Erythroblast (primary cell): ENCODE measurements around the gene EVA1C.

ENCODE experiments used
- GATA1 ChIP-seq: IDR thresholded peaks from 2 replicates; pipeline ENCODE4 v1.6.1; 2011; ENCODE audit warnings: low read depth, mild to moderate bottlenecking, control low read depth, low read length, moderate library complexity
- POLR2A ChIP-seq: IDR thresholded peaks from 2 replicates; pipeline ENCODE4 v1.6.1; 2011; ENCODE audit warnings: mild to moderate bottlenecking, low read length

DNA sequence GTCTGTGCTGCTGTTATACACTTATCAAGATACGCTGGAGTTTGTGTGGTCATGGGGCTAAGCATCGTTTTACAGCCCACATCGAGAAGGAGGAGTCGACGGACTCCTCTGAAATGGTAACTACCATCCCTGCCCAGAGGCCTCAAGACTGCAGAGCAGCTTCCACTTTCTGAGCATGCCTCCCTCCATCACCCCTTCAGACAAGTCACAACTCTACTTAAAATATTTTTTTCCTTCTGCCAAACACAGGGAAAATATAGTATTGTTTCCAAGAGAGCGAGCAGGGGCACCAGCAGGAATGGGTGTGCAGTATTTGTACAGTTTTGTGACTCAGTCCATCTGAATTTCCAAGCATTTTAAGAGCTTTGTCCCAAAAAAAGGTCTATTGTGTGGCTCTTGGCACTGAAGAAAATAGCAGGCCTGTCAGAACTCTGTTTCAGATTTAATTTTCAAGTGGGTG is 14.1 kb downstream of the EVA1C start:
- TF ChIP-seq POLR2A (no peak), GATA1 (no peak)
